Suppressor macrophage treated with lipopolysaccharide for 1 hour (primary cell): ENCODE measurements around the gene CAPN10.

Source experiments
- DNase-seq, 3 donors: peaks; one replicate each; pipeline ENCODE4 v3.0.0-alpha.2; 2020 to 2022

CAPN10 gene

DNA sequence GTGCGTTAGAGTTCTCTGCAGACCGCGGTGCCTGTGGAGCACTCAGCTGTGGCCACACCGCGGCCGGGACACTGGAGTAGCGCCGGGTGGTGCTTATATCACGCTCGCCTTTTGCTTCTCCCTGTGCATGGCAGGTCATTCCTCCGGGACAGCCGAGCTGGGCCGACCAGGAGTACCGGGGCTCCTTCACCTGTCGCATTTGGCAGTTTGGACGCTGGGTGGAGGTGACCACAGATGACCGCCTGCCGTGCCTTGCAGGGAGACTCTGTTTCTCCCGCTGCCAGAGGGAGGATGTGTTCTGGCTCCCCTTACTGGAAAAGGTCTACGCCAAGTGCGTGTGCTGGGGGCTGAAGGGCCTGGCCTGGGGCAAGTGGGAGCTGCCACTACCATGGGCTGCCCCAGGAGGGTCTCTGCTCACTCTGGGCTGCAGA lies 4.2 kb downstream of the CAPN10 start:
- no peak for DNase-seq

GRCh38 chr2:240591226-240591625 lies 4.7 kb downstream of the CAPN10 start:
- no peak for DNase-seq

DNA sequence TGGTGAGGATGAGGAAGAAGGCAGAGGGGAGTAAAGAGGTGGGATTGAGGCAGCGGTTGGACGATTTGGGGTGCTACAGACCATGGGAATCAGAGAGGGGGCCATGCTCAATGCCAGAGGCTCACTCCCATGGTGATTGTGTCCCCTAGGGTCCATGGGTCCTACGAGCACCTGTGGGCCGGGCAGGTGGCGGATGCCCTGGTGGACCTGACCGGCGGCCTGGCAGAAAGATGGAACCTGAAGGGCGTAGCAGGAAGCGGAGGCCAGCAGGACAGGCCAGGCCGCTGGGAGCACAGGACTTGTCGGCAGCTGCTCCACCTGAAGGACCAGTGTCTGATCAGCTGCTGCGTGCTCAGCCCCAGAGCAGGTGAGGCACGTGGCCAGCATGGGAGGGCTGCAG lies 5.2 kb downstream of the CAPN10 start:
- DNase-seq = no peak

GRCh38 chr2:240593026-240593702 lies 6.6 kb downstream of the CAPN10 start:
- DNase-seq = no peak

GRCh38 chr2:240593703-240594451 lies 7.3 kb downstream of the CAPN10 start:
- DNase-seq = no peak

GRCh38 chr2:240594511-240595380 lies 8.2 kb downstream of the CAPN10 start:
- DNase-seq = no peak

DNA sequence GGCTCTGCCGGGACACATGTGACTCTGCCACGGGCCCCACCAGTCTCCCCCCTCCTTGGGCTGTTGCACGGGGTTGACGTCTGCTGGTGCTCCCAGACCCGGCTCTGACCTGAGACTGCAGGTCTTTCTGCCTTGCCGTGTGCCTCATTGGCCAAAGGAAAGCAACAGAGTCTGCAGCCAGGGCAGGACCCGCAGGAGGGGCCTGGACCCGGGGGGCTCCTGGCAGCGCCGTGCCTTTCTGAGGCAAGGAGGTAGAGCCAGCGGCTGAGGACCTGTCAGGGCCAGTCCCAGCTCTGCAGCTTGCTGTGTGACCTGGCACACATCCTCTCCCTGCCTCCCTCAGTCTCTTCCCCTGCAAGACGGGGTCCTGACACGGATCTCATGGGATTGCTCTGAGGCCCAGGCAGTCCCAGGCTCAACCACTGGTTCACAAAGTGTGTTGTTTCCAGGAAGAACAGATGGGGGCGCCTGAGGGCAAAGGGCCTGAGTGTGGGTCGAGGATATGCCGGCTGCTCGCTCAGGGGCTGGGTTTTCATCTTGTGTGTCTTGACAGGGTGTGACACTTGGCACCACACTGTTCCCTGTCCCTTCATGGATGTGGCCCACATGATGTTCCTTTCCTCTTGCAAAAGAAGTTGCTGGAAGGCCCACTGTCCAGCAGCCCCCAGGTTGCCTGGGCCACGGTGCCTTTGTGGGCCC lies 9.0 kb downstream of the CAPN10 start:
- DNase-seq = peak; percentile 47 to 64 (median 58)

GRCh38 chr2:240596080-240596460 lies 9.5 kb downstream of the CAPN10 start:
- no peak for DNase-seq

DNA sequence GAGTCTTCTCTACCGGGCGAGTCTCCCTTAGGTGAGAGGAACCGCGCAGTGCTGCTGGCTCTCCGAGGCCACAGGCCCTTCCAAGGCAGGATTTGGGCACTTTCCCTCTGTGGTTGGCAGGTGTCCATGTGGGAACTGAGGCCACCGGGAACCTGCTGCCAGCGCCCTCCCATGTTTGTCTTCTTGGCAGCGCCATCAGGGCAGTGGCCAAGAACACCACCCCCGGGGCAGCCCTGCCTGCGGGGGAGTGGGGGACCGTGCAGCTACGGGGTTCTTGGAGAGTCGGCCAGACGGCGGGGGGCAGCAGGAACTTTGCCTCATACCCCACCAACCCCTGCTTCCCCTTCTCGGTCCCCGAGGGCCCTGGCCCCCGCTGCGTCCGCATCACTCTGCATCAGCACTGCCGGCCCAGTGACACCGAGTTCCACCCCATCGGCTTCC lies 10.0 kb downstream of the CAPN10 start:
- no peak for DNase-seq

DNA sequence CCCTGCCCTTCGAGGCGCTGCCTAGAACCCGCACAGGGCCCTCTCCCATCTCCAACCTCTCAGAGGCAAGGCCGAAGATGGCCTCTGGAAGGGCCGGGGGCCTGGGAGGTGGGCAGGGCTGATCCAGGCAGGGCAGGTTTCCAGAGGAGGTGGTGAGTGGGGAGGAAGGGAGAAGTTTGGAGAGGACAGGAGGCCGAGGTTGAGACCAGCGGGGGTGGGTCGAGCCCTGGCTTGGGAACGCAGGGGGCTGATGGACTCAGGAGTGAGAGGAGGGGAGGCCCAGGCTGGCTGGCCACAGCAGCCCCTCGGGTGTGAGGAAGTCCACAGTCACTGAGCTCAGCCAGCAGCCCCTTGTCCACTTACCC lies 10.5 kb downstream of the CAPN10 start:
- DNase-seq = no peak

GRCh38 chr2:240597419-240598181 lies 11.1 kb downstream of the CAPN10 start:
- DNase-seq = no peak

- DNase-seq = no peak
These were observed 11.9 kb downstream of the CAPN10 start for GRCh38 chr2:240598311-240598911.

DNA sequence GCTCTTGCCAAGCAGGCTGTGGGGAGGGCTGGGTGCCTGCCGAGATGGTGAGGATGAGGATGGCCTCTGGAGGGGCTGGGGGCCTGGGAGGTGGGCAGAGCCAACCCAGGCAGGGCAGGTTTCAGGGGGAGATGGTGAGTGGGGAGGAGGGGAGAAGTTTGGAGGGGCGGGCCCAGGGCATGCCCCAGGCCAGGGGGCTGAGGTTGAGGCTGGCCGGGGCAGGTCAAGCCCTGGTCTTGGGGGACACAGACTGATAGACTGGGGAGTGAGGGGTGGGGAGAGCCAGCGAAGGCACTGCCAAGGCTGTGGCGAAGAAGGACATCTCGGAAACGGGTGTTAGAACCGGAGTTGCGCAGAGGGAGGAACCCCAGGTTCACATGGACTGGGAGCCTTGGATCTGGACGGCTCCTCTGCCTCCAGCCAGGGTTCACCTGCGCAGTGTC lies 12.6 kb downstream of the CAPN10 start:
- DNase-seq = no peak

DNA sequence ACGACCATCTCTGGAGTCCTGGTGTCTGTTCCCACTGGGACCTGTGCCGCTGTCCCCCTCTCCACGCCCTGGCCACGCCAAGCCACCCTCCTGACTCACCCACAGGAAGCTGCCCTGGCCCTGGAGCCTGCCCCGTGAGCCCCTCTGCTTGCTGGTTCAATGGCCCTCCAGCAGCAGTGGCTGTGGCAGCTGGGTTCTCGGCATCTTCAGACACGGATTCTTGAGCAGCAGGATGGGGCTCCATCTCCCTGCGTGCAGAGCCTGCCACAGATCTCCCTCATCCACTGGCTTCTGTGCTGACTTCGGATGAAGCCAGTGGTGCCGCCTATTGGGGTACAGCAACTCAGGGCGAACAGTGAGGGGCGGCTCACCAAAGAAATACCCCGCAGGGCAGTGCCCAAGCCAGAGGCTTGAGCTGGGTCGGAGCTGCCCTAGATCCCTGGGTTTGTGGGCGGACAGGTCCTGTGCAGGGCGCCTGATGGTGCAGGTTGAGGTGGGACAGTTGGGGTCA lies 14.0 kb downstream of the CAPN10 start:
- DNase-seq = no peak

DNA sequence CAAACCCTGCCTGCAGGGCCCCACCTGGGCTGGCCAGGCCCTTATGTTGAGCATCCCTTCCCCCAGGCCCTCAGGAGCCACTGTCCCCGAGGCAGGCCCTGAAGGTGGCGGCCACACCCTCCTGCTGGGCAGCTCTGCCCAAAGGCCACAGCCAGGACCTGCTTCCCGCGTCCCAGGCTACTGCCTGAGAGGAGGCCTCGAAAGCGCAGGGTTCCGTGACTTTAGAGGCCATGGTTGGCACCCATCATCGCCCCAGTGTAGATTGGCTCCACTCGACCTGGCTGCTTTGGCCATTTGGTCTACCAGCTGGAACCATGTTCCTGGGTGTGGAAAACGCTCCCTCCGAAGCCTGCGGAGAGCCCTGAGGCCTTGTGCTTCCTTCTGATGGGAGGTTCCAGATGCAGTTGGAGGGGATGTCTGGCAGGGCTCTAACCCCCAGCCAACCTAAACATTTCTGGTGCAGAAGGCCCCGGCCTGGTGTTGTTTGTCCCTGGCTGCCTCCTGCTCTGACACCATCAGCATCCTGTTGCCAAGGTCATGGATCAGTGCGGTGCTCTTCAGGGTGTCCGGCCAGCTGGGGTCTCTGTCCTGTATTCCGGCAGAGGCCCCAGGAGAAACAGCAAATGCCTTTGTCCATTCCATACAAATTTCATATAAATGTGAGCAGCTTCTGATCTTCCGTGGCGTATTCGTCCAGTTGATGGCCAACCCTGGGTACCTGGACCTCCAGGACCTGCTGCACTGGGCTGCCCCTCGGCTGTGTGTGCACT lies 14.7 kb downstream of the CAPN10 start:
- DNase-seq = no peak

DNA sequence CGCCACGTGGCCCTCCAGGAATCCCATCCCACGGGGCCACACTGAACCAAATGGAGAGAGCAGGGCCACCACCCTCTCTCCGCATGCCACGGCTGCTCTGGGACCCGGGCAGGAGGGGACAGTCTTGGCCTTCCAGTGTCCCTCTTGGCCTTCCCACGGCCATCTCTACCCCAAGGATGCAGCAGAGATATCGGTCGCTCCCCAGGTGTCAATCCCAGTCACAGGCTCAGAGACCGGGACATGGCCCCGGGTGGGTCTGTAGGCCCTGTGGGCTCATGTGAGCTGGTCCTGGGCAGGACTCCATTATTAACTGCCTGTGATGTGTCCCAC lies 15.3 kb downstream of the CAPN10 start:
- no peak for DNase-seq

- no peak for DNase-seq
These were observed 15.9 kb downstream of the CAPN10 start for GRCh38 chr2:240602266-240603050.

DNA sequence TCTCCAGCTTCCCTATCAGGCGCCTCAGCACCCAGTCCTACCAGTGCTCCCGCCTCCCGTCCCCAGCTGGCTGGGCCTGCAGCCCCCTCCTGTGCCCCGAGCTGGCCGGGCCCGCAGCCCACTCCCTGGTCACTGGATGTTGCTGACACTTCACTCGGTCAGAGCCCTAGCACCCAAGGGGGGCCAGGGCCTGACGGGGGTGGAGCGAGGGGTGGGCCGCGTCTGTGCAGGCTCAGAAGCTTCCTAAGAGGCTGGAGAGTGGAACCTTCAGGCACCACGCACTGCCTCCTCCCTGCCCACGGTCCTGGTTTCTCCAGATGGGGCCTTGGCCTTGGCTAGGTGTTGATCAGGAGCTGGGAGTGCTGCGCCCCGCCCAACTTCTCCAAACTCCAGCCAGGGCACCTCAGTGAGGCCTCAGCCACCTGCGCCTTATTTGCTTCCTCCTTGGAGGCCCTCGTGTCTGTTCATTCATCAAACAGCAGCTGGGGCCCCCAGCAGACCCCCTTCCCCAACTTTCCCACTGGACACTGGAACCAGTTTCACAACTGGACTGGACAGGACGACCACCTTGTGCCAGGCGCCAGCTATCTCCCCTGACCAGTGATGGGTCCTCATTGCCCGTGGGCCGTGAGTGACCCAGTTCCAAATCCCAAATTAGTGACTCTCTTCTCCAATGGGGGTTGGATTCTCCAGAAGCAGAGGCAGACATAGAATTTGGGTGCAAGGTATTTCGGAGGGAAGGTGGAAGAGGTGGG lies 16.7 kb downstream of the CAPN10 start:
- no peak for DNase-seq

GRCh38 chr2:240603846-240604245 lies 17.3 kb downstream of the CAPN10 start:
- no peak for DNase-seq
